Muscle layer of duodenum (tissue), 2 donors: ENCODE measurements around the gene CTBS.

Experiments
- H3K27ac ChIP-seq: one replicate; pipeline ENCODE4 v1.7.0; 2013; ENCODE audit warnings: mild to moderate bottlenecking, low read length
- H3K27me3 ChIP-seq: one replicate; pipeline ENCODE4 v1.7.0; 2013; ENCODE audit warnings: low read depth, mild to moderate bottlenecking, control low read depth, low read length
- H3K36me3 ChIP-seq, 2 donors: one replicate each; pipeline ENCODE4 v1.7.0; 2013; ENCODE audit warnings: low read length in 2 of 2, control low read depth in 1 of 2, mild to moderate bottlenecking in 1 of 2; ENCODE audit not compliant: insufficient read depth in 2 of 2, control insufficient read depth in 1 of 2
- H3K4me1 ChIP-seq, 2 donors: one replicate each; pipeline ENCODE4 v1.7.0; 2013; ENCODE audit warnings: low read length in 2 of 2, mild to moderate bottlenecking in 2 of 2, control low read depth in 1 of 2, moderate library complexity in 1 of 2; ENCODE audit not compliant: insufficient read depth in 2 of 2, control insufficient read depth in 1 of 2
- H3K4me3 ChIP-seq, 2 donors: one replicate each; pipeline ENCODE4 v1.7.0; 2013; ENCODE audit warnings: low read length in 2 of 2, low read depth in 1 of 2, mild to moderate bottlenecking in 1 of 2
- H3K9me3 ChIP-seq, 2 donors: one replicate each; pipeline ENCODE4 v1.7.0; 2013; ENCODE audit warnings: low read length in 2 of 2, control low read depth in 1 of 2, mild to moderate bottlenecking in 1 of 2; ENCODE audit not compliant: control insufficient read depth in 1 of 2
- donor health status: healthy.

CTBS gene

GRCh38 chr1:84505493-84506001 lies 68.7 kb downstream of the CTBS start:
- Histone ChIP-seq H3K36me3 (peaks cover 7 to 13% of the 10 kb centered on the region in 2 donors), H3K4me1 (peaks cover 22 to 37% of the 10 kb centered on the region in 2 donors), H3K27ac (peak overlapping the region; percentile 100), H3K9me3 (peaks cover 0 to 5% of the 10 kb centered on the region in 2 donors), H3K4me3 (peak overlapping the region; percentile 69 to 100), H3K27me3 (no peaks in the 10 kb centered on the region)

- peaks cover 11 to 16% of the 10 kb centered on the region in 2 donors for H3K36me3 ChIP-seq
- peak overlapping the region; percentile 69 to 100 for H3K4me3 ChIP-seq
- H3K9me3 ChIP-seq: peaks cover 0 to 5% of the 10 kb centered on the region in 2 donors
- H3K4me1 ChIP-seq: peaks cover 22 to 37% of the 10 kb centered on the region in 2 donors
- peak overlapping the region; percentile 100 for H3K27ac ChIP-seq
- H3K27me3 ChIP-seq: no peaks in the 10 kb centered on the region
Measured at GRCh38 chr1:84504580-84505492, 69.4 kb downstream of the CTBS start.

GRCh38 chr1:84502927-84503326 lies 71.3 kb downstream of the CTBS start:
- H3K27me3 ChIP-seq: no peaks in the 10 kb centered on the region
- peaks cover 22 to 37% of the 10 kb centered on the region in 2 donors for H3K4me1 ChIP-seq
- H3K27ac ChIP-seq: no peak overlapping the region
- H3K36me3 ChIP-seq: peaks cover 19 to 26% of the 10 kb centered on the region in 2 donors
- H3K9me3 ChIP-seq: no peaks in the 10 kb centered on the region
- peak overlapping the region in 1 of 2 donors; percentile 100 for H3K4me3 ChIP-seq
